ENCODE results near the gene SLC49A4.

- TF ChIP-seq POLR2AphosphoS5 (IDR thresholded peaks at IDR 0.05) (no peak), CTCF (IDR thresholded peaks at IDR 0.05) (no peak)
Observed at GRCh38 chr3:122767540-122768372, 27.1 kb upstream of the SLC49A4 start.

Data from gastroesophageal sphincter (tissue), 3 donors.